SJSA1 (cell line): ENCODE results near the gene SH3BGRL2. TPM values are rescaled to one million over a fixed set of nuclear protein-coding genes. Genes with fewer than 3 reads are reported as not detected.
"Not testable (repeated sequence)": the region's sequence is repeated elsewhere in the genome, so short reads cannot be mapped to it uniquely, and the experiment has no call there.

Experiments
- DNase-seq, 2 experiments: peaks; one replicate each; pipeline ENCODE4 v3.0.0-alpha.2; 2015 to 2020; ENCODE audit warnings: low spot score in 2 of 2, low read depth in 1 of 2
- H3K27ac ChIP-seq: fragments of 250-450 bp; sonication (Bioruptor Pico); 2 replicates; pipeline ENCODE4 v1.5.1; 2020; ENCODE audit warnings: mild to moderate bottlenecking, moderate library complexity
- H3K27me3 ChIP-seq: fragments of 250-450 bp; sonication (Bioruptor Pico); replicated peaks from 2 replicates; pipeline ENCODE4 v1.5.1; 2020; ENCODE audit warnings: mild to moderate bottlenecking, moderate library complexity
- H3K36me3 ChIP-seq: fragments of 250-450 bp; sonication (Bioruptor Pico); 2 replicates; pipeline ENCODE4 v1.5.1; 2020; ENCODE audit warnings: mild to moderate bottlenecking
- H3K4me1 ChIP-seq: fragments of 250-450 bp; sonication (Bioruptor Pico); replicated peaks from 2 replicates; pipeline ENCODE4 v1.6.1; 2021; ENCODE audit warnings: mild to moderate bottlenecking
- H3K4me3 ChIP-seq: fragments of 250-450 bp; sonication (Bioruptor Pico); 2 replicates; pipeline ENCODE4 v1.5.1; 2020; ENCODE audit warnings: mild to moderate bottlenecking
- H3K9me3 ChIP-seq: fragments of 250-450 bp; sonication (Bioruptor Pico); replicated peaks from 2 replicates; pipeline ENCODE4 v1.5.1; 2020; ENCODE audit warnings: mild to moderate bottlenecking
- total RNA-seq: library from RNA; depleted of rRNA; stranded (reverse); fragments of >200 nt; shearing (Covaris generic); gene quantifications from 2 replicates; pipeline ENCODE4 v1.2.3, GENCODE V29; 2014

Gene SH3BGRL2
- total RNA-seq, 1 experiment from 2014 or later: 4.7 TPM

- DNase-seq: no peak
- H3K27ac ChIP-seq: no peak overlapping the region
Observed at GRCh38 chr6:79647741-79648140, 16.6 kb downstream of the SH3BGRL2 start.

GRCh38 chr6:79648328-79648727 is 17.2 kb downstream of the SH3BGRL2 start:
- Histone ChIP-seq H3K27ac (no peak overlapping the region), H3K4me1 (no peaks in the 10 kb centered on the region), H3K4me3 (no peak overlapping the region), H3K9me3 (no peaks in the 10 kb centered on the region), H3K27me3 (no peaks in the 10 kb centered on the region), H3K36me3 (no peaks in the 10 kb centered on the region)
- no peak for DNase-seq

More at GRCh38 chr6:79647741-79648140, 16.6 kb downstream of the SH3BGRL2 start:
- Histone ChIP-seq H3K27me3 (no peaks in the 10 kb centered on the region), H3K4me1 (no peaks in the 10 kb centered on the region), H3K4me3 (no peak overlapping the region), H3K36me3 (no peaks in the 10 kb centered on the region), H3K9me3 (no peaks in the 10 kb centered on the region)

GRCh38 chr6:79649016-79649415 is 17.9 kb downstream of the SH3BGRL2 start:
- H3K4me1 ChIP-seq: no peaks in the 10 kb centered on the region
- H3K9me3 ChIP-seq: no peaks in the 10 kb centered on the region
- H3K36me3 ChIP-seq: no peaks in the 10 kb centered on the region
- H3K27ac ChIP-seq: no peak overlapping the region
- no peak for DNase-seq
- H3K27me3 ChIP-seq: no peaks in the 10 kb centered on the region
- H3K4me3 ChIP-seq: no peak overlapping the region

DNA sequence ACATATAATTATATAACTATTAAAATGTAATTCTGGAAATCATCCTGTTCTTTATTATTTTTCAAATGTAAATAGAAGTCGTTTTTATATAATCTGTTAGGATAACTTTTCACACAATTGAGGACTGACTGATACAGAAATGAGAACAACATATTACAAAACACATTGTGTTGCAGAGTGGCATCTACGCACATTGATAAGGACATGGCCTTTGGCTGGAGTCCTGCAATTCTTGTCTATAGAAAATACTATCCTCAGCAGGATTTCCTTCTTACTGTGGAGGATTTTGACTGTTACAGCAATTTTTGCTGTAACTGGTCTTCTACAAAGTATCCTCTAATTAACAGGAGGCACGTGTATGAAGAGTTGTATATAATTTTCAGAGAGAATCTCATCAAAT is 19.8 kb downstream of the SH3BGRL2 start:
- DNase-seq: no peak
- H3K4me1 ChIP-seq: no peaks in the 10 kb centered on the region
- H3K27ac ChIP-seq: no peak overlapping the region
- no peaks in the 10 kb centered on the region for H3K9me3 ChIP-seq
- no peaks in the 10 kb centered on the region for H3K36me3 ChIP-seq
- H3K4me3 ChIP-seq: no peak overlapping the region
- H3K27me3 ChIP-seq: no peaks in the 10 kb centered on the region

GRCh38 chr6:79656134-79656533 is 25.0 kb downstream of the SH3BGRL2 start:
- Histone ChIP-seq H3K36me3 (no peaks in the 10 kb centered on the region), H3K9me3 (no peaks in the 10 kb centered on the region), H3K4me1 (no peaks in the 10 kb centered on the region), H3K27me3 (no peaks in the 10 kb centered on the region), H3K4me3 (no peak overlapping the region), H3K27ac (no peak overlapping the region)
- DNase-seq: no peak

DNA sequence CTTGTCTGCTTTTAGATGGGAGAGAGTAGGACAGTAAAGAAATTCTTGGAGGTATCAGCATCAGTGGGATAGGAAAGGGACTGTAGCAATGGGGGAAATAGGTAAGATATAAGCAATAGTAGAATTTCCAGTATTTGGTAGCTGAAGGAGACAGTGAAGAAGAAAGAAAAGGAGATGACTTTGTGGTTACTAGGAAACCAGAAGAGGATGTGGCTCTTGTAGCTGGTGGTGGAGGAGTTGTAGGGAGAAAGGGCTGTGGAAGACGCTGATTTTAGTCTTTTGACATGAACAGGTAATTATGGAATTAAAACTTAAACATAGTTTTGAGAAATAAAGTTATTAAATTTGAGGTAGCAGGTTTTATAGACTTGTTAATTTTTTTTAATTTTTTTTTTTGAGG is 26.1 kb downstream of the SH3BGRL2 start:
- Histone ChIP-seq H3K4me3 (no peak overlapping the region), H3K36me3 (no peaks in the 10 kb centered on the region), H3K27me3 (no peaks in the 10 kb centered on the region), H3K4me1 (no peaks in the 10 kb centered on the region), H3K27ac (no peak overlapping the region), H3K9me3 (no peaks in the 10 kb centered on the region)
- DNase-seq: no peak

DNA sequence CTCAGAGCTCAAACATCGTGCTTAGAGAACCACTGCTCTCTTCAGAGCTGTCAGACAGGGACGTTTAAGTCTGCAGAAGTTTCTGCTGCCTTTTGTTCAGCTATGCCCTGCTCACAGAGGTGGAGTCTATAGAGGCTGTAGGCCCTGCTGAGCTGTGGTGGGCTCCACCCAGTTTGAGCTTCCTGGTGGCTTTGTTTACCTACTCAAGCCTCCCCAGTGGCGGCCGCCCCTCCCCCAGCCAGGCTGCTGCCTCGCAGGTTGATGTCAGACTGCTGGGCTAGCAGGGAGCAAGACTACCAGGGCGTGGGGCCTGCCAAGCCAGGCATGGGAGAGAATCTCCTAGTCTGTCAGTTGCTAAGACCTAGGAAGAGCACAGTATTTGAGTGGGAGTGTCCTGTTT is 32.5 kb downstream of the SH3BGRL2 start:
- not testable (repeated sequence) for H3K36me3 ChIP-seq, H3K4me3 ChIP-seq, H3K4me1 ChIP-seq, DNase-seq, H3K27ac ChIP-seq, H3K9me3 ChIP-seq, H3K27me3 ChIP-seq

- DNase-seq: no peak
- Histone ChIP-seq H3K27ac (no peak overlapping the region), H3K4me3 (no peak overlapping the region), H3K4me1 (no peaks in the 10 kb centered on the region), H3K9me3 (no peaks in the 10 kb centered on the region), H3K27me3 (no peaks in the 10 kb centered on the region), H3K36me3 (no peaks in the 10 kb centered on the region)
Observed at GRCh38 chr6:79665725-79666551, 34.8 kb downstream of the SH3BGRL2 start.

- Histone ChIP-seq H3K36me3 (no peaks in the 10 kb centered on the region), H3K4me3 (no peak overlapping the region), H3K27ac (no peak overlapping the region)
Observed at GRCh38 chr6:79666634-79667033, 35.5 kb downstream of the SH3BGRL2 start.

DNA sequence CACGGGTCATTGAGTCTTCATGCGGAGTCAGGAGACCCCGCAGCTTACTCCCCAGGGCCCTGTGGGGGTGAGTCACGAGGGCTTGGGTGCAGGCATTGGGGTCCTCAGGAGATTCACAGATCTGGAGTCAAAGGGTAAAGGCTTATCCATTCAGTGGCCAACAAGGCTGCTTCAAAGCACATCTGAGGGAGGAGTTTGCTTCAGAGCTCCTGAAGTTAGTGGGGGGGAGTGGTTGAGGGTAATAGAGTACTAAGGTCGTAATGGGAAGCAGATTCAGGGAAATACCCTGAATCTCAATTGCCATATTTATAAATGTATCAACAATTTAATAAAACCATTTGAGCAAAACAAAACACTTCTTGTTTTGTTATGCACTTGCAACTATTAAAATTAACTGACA is 37.3 kb downstream of the SH3BGRL2 start:
- no peak overlapping the region for H3K4me3 ChIP-seq
- H3K27me3 ChIP-seq: no peaks in the 10 kb centered on the region
- H3K9me3 ChIP-seq: no peaks in the 10 kb centered on the region
- H3K36me3 ChIP-seq: no peaks in the 10 kb centered on the region
- no peak for DNase-seq
- H3K27ac ChIP-seq: no peak overlapping the region
- H3K4me1 ChIP-seq: no peaks in the 10 kb centered on the region; the same call in 1 of the 2 replicates

More at GRCh38 chr6:79666634-79667033, 35.5 kb downstream of the SH3BGRL2 start:
- H3K4me1 ChIP-seq: no peaks in the 10 kb centered on the region; the same call in 1 of the 2 replicates
- DNase-seq: no peak
- H3K27me3 ChIP-seq: no peaks in the 10 kb centered on the region
- no peaks in the 10 kb centered on the region for H3K9me3 ChIP-seq

GRCh38 chr6:79669766-79670165 is 38.6 kb downstream of the SH3BGRL2 start:
- Histone ChIP-seq H3K27me3 (no peaks in the 10 kb centered on the region), H3K4me3 (no peak overlapping the region), H3K27ac (no peak overlapping the region), H3K9me3 (no peaks in the 10 kb centered on the region), H3K4me1 (no peaks in the 10 kb centered on the region; the same call in 1 of the 2 replicates), H3K36me3 (no peaks in the 10 kb centered on the region)
- no peak for DNase-seq

DNA sequence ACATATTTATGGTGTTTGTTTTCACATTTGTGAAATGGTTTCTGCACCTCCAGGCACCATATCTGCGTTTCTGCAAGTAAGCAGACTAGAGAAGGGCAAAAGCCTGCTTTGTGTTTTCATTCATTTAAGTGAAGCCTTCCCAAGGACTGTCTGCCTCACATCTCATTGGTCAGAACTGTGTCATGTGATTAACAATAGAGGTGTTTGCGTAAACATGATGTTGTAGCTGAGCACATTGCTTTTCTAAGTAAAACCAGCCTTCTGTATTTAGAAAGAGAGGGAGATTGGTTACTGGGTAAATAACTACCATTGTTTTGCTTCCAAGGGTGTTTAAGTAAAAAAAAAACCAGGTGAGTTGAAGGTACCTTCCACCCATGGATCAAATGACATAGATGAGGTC is 39.7 kb downstream of the SH3BGRL2 start:
- no peak overlapping the region for H3K4me3 ChIP-seq
- H3K27ac ChIP-seq: no peak overlapping the region
- H3K36me3 ChIP-seq: no peaks in the 10 kb centered on the region
- H3K9me3 ChIP-seq: no peaks in the 10 kb centered on the region
- DNase-seq: no peak
- no peaks in the 10 kb centered on the region; the same call in 1 of the 2 replicates for H3K4me1 ChIP-seq
- H3K27me3 ChIP-seq: no peaks in the 10 kb centered on the region

GRCh38 chr6:79671600-79672266 is 40.6 kb downstream of the SH3BGRL2 start:
- Histone ChIP-seq H3K4me3 (no peak overlapping the region), H3K4me1 (no peaks in the 10 kb centered on the region; the same call in 1 of the 2 replicates), H3K36me3 (no peaks in the 10 kb centered on the region), H3K9me3 (no peaks in the 10 kb centered on the region), H3K27ac (no peak overlapping the region), H3K27me3 (no peaks in the 10 kb centered on the region)
- DNase-seq: peak in 1 of 2 experiments; percentile 16

DNA sequence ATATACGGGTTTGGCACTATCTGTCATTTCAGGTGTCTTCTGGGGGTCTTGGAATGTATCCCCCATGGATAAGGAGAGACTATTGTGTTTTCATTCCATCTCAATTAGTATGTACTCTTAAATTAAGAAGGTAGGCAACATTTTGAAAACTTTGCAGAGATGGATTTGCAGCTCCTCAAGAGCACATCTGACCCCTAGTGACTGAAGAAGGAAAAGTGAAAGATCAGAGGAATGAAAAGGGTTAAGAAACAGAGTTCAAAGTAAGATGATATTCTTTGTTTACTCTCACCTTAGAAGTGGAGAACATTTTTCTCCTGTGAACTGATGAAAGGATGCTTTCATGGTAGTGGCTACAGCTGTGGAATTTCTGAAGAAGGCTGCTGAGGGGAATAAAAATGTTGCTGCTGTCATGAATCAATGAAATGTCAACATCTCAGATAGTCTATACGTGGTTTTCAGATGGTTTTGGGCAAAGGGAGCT is 41.5 kb downstream of the SH3BGRL2 start:
- H3K36me3 ChIP-seq: no peaks in the 10 kb centered on the region
- no peak overlapping the region for H3K27ac ChIP-seq
- H3K27me3 ChIP-seq: no peaks in the 10 kb centered on the region
- DNase-seq: peak in 1 of 2 experiments; percentile 17
- H3K4me1 ChIP-seq: no peaks in the 10 kb centered on the region; the same call in 1 of the 2 replicates
- H3K9me3 ChIP-seq: no peaks in the 10 kb centered on the region
- no peak overlapping the region for H3K4me3 ChIP-seq
